Mesendoderm (in vitro differentiated cells): Measurements from ENCODE around the gene MAST1.
"Not testable (repeated sequence)": the region's sequence is repeated elsewhere in the genome, so short reads cannot be mapped to it uniquely, and the experiment has no call there.

Experiments
- DNase-seq: peaks from one replicate; pipeline ENCODE4 v3.0.0; 2013
- H2AK5ac ChIP-seq: 2 replicates; pipeline ENCODE4 v1.6.1; 2013; ENCODE audit warnings: low read length, inconsistent platforms
- H2BK120ac ChIP-seq: 2 replicates; pipeline ENCODE4 v1.6.1; 2013; ENCODE audit warnings: low read depth, mild to moderate bottlenecking, low read length, moderate library complexity, mixed read lengths
- H2BK15ac ChIP-seq: replicated peaks from 2 replicates; pipeline ENCODE4 v1.6.1; 2013; ENCODE audit warnings: low read depth, mild to moderate bottlenecking, moderate library complexity
- H2BK5ac ChIP-seq: 2 replicates; pipeline ENCODE4 v1.6.1; 2013; ENCODE audit warnings: low read length, inconsistent platforms
- H3K18ac ChIP-seq: 2 replicates; pipeline ENCODE4 v1.6.1; 2013; ENCODE audit warnings: mild to moderate bottlenecking, low read length, mixed read lengths
- H3K23ac ChIP-seq: one replicate; pipeline ENCODE4 v1.6.1; 2013; ENCODE audit warnings: low read length
- H3K27ac ChIP-seq: 2 replicates; pipeline ENCODE4 v1.5.1; 2013; ENCODE audit warnings: low read depth, mild to moderate bottlenecking, inconsistent platforms, low read length, moderate library complexity
- H3K27me3 ChIP-seq: 2 replicates; pipeline ENCODE4 v1.6.1; 2013; ENCODE audit warnings: low read length, control low read depth, mild to moderate bottlenecking, inconsistent platforms; ENCODE audit not compliant: insufficient read depth, poor library complexity
- H3K36me3 ChIP-seq: 2 replicates; pipeline ENCODE4 v1.6.1; 2013; ENCODE audit warnings: low read length, inconsistent platforms; ENCODE audit not compliant: control insufficient read depth, insufficient read depth
- H3K4ac ChIP-seq: one replicate; pipeline ENCODE4 v1.6.1; 2013; ENCODE audit warnings: low read depth, mild to moderate bottlenecking, low read length, moderate library complexity
- H3K4me1 ChIP-seq: 2 replicates; pipeline ENCODE4 v1.6.1; 2013; ENCODE audit warnings: low read depth, low read length, inconsistent platforms; ENCODE audit not compliant: control insufficient read depth
- H3K4me2 ChIP-seq: 2 replicates; pipeline ENCODE4 v1.6.1; 2013; ENCODE audit warnings: low read length
- H3K4me3 ChIP-seq: 2 replicates; pipeline ENCODE4 v1.5.1; 2013; ENCODE audit warnings: mild to moderate bottlenecking, low read length
- H3K56ac ChIP-seq: one replicate; pipeline ENCODE4 v1.6.1; 2013; ENCODE audit warnings: low read length
- H3K79me1 ChIP-seq: 2 replicates; pipeline ENCODE4 v1.6.1; 2013; ENCODE audit warnings: low read length, inconsistent platforms
- H3K79me2 ChIP-seq: 2 replicates; pipeline ENCODE4 v1.6.1; 2013; ENCODE audit warnings: mild to moderate bottlenecking, low read length; ENCODE audit not compliant: control insufficient read depth, insufficient read depth
- H3K9ac ChIP-seq: 2 replicates; pipeline ENCODE4 v1.6.1; 2013; ENCODE audit warnings: low read length, inconsistent platforms
- H4K5ac ChIP-seq: one replicate; pipeline ENCODE4 v1.6.1; 2013; ENCODE audit warnings: low read length
- H4K8ac ChIP-seq: one replicate; pipeline ENCODE4 v1.6.1; 2013; ENCODE audit warnings: low read depth, mild to moderate bottlenecking, control low read depth, low read length, moderate library complexity
- WGBS: extraction: QIAGEN DNeasy Blood & Tissue Kit; methylation state at CpG from one replicate; pipeline ENCODE4 v1.1.7; 2013; ENCODE audit warnings: low lambda C conversion rate, missing lambda C conversion rate; ENCODE audit not compliant: insufficient coverage; ENCODE audit errors: extremely low coverage; 5-methylcytosine and 5-hydroxymethylcytosine counted together

Gene MAST1

GRCh38 chr19:12806242-12807081, 31.9 kb upstream of the MAST1 start, which contains the start of gene RNASEH2A:
TSS of gene RNASEH2A (plus strand) at chr19:12806584. CDS start at chr19:12806674, 90 bp downstream.
- peaks cover 4% of the 10 kb centered on the region for H3K36me3 ChIP-seq
- H3K4me3 ChIP-seq, result peak within 1 kb of the TSS; percentile 77
- peaks cover 7% of the 10 kb centered on the region for H3K79me1 ChIP-seq
- H2BK120ac ChIP-seq, result no peak within 1 kb of the TSS
- H2AK5ac ChIP-seq, result peak within 1 kb of the TSS; percentile 61
- DNase-seq, result peak; percentile 94
- no peak within 1 kb of the TSS for H3K27ac ChIP-seq
- H3K4ac ChIP-seq, result peak within 1 kb of the TSS; percentile 22
- H2BK15ac ChIP-seq, result no peak within 1 kb of the TSS
- peak within 1 kb of the TSS; percentile 83 for H4K8ac ChIP-seq
- H3K4me2 ChIP-seq, result peak within 1 kb of the TSS; percentile 88
- H3K56ac ChIP-seq, result peak within 1 kb of the TSS; percentile 99
- H3K9ac ChIP-seq, result peak within 1 kb of the TSS; percentile 94
- no peaks in the 10 kb centered on the region for H3K27me3 ChIP-seq
- peaks cover 3% of the 10 kb centered on the region for H3K79me2 ChIP-seq
- H2BK5ac ChIP-seq, result peak within 1 kb of the TSS; percentile 70
- H3K23ac ChIP-seq, result no peak within 1 kb of the TSS
- peaks cover 3% of the 10 kb centered on the region for H3K4me1 ChIP-seq
- no peak within 1 kb of the TSS for H4K5ac ChIP-seq
- WGBS, result no CpG with 5 or more reads among the region's 66 CpGs
- no peak within 1 kb of the TSS for H3K18ac ChIP-seq

DNA sequence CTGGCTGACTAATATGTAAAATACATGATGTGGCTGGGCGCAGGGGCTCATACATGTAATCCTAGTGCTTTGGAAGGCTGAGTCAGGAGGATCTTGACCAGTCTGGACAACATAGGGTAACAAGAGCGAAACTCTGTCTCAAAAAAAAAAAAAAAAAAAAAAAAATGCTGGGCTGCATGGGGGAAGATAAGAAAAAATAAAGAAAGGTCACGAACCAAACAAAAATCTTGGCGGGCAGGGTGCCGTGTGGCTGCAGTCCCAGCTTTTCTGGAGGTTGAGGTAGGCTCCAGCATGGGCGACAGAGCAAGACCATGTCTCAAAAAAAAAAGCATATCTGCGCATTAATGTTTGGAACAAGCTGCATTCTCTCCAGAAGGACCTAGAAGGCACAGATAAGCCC, 23.2 kb upstream of the MAST1 start:
- Histone ChIP-seq H2BK15ac (no peak overlapping the region), H3K79me1 (no peaks in the 10 kb centered on the region), H3K56ac (no peak overlapping the region), H2BK120ac (no peak overlapping the region), H2AK5ac (no peak overlapping the region), H3K4me3 (no peak overlapping the region), H3K4me2 (no peak overlapping the region), H4K8ac (no peak overlapping the region), H3K18ac (no peak overlapping the region), H3K27ac (no peak overlapping the region), H3K27me3 (no peaks in the 10 kb centered on the region), H3K9ac (no peak overlapping the region), H3K4me1 (no peaks in the 10 kb centered on the region), H4K5ac (no peak overlapping the region), H2BK5ac (no peak overlapping the region), H3K4ac (no peak overlapping the region), H3K23ac (no peak overlapping the region), H3K36me3 (peaks cover 5% of the 10 kb centered on the region), H3K79me2 (no peaks in the 10 kb centered on the region)
- no CpG with 5 or more reads among the region's 7 CpGs for WGBS
- no peak for DNase-seq

DNA sequence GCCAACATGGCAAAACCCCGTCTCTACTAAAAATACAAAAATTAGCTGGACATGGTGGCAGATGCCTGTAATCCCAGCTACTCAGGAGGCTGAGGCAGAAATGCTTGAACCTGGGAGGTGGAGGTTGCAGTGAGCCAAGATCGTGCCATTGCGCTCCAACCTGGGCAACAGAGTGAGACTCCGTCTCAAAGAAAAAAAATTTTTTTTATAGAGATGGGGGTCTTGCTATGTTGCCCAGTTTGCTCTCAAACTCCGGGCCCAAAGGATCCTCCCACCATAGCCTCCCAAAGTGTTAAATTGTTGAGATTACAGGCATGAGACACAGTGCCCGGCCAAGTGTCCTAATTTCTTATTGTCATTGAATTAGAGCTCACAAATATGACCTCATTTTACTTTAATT, 21.1 kb upstream of the MAST1 start:
- not testable (repeated sequence) for H2BK5ac ChIP-seq, H3K18ac ChIP-seq, H2BK120ac ChIP-seq, H4K5ac ChIP-seq, H3K27me3 ChIP-seq, H3K36me3 ChIP-seq, H4K8ac ChIP-seq, H3K27ac ChIP-seq, H3K56ac ChIP-seq, H3K23ac ChIP-seq, H3K4me1 ChIP-seq, H2AK5ac ChIP-seq, H2BK15ac ChIP-seq, H3K79me2 ChIP-seq, DNase-seq, H3K4ac ChIP-seq, H3K79me1 ChIP-seq, H3K9ac ChIP-seq, H3K4me3 ChIP-seq, H3K4me2 ChIP-seq
- WGBS, result no CpG with 5 or more reads among the region's 6 CpGs

- not testable (repeated sequence) for H3K79me1 ChIP-seq, H3K4me2 ChIP-seq, H3K9ac ChIP-seq, DNase-seq, H2BK120ac ChIP-seq, H3K23ac ChIP-seq, H3K4me1 ChIP-seq, H3K56ac ChIP-seq, H3K27ac ChIP-seq, H3K27me3 ChIP-seq, H3K4me3 ChIP-seq, H2AK5ac ChIP-seq, H4K5ac ChIP-seq, H2BK5ac ChIP-seq, H3K18ac ChIP-seq, H4K8ac ChIP-seq, H3K4ac ChIP-seq, H2BK15ac ChIP-seq, H3K79me2 ChIP-seq, H3K36me3 ChIP-seq
- no CpG with 5 or more reads among the region's 11 CpGs for WGBS
These were observed 20.5 kb upstream of the MAST1 start for GRCh38 chr19:12817810-12818209.

- Histone ChIP-seq H3K27me3 (no peaks in the 10 kb centered on the region), H3K4me2 (no peak overlapping the region), H3K23ac (no peak overlapping the region), H2BK5ac (no peak overlapping the region), H2BK120ac (no peak overlapping the region), H3K4ac (no peak overlapping the region), H3K18ac (no peak overlapping the region), H4K8ac (no peak overlapping the region), H3K79me2 (no peaks in the 10 kb centered on the region), H3K4me1 (no peaks in the 10 kb centered on the region), H3K36me3 (no peaks in the 10 kb centered on the region), H3K56ac (no peak overlapping the region), H3K79me1 (no peaks in the 10 kb centered on the region), H2AK5ac (no peak overlapping the region), H3K27ac (no peak overlapping the region), H2BK15ac (no peak overlapping the region), H3K4me3 (no peak overlapping the region), H3K9ac (no peak overlapping the region), H4K5ac (no peak overlapping the region)
- no peak for DNase-seq
- no CpG with 5 or more reads among the region's 2 CpGs for WGBS
These were observed 16.6 kb upstream of the MAST1 start for GRCh38 chr19:12821761-12822160.
